Natural killer cell (primary cell): Measurements from ENCODE around the gene P2RX6. TPM values are rescaled to one million over a fixed set of nuclear protein-coding genes. Genes with fewer than 3 reads are reported as not detected.

Source experiments
- ATAC-seq, 3 donors: fragments of 150-1000 bp in 2 of 3; fragments of 200-7000 bp in 1 of 3; cut with Tn5 transposase; 1 replicate in 1 of 3; 2 replicates in 2 of 3; pipeline ENCODE4 v1.10.0; 2021; ENCODE audit warnings: mild to moderate bottlenecking in 2 of 3, moderate library complexity in 2 of 3
- DNase-seq, 2 donors: peaks; one replicate each; pipeline versions ENCODE4 v3.0.0 to v3.0.0-alpha.2; 2013 to 2021; ENCODE audit warnings: mixed read lengths in 1 of 2
- H3K27ac ChIP-seq: one replicate; pipeline ENCODE4 v1.5.1; 2013; ENCODE audit warnings: mild to moderate bottlenecking, low read length
- H3K27me3 ChIP-seq: one replicate; pipeline ENCODE4 v1.6.1; 2013; ENCODE audit warnings: low read length; ENCODE audit not compliant: control insufficient read depth, insufficient read depth
- H3K36me3 ChIP-seq: one replicate; pipeline ENCODE4 v1.6.1; 2013; ENCODE audit warnings: low read length; ENCODE audit not compliant: control insufficient read depth, insufficient read depth
- H3K4me1 ChIP-seq: one replicate; pipeline ENCODE4 v1.6.1; 2013; ENCODE audit warnings: low read length; ENCODE audit not compliant: control insufficient read depth, insufficient read depth
- H3K4me3 ChIP-seq: one replicate; pipeline ENCODE4 v1.5.1; 2013; ENCODE audit warnings: low read length
- H3K9me3 ChIP-seq: one replicate; pipeline ENCODE4 v1.6.1; 2013; ENCODE audit warnings: low read length; ENCODE audit not compliant: control insufficient read depth, insufficient read depth
- H3K27ac Mint-ChIP-seq, 2 donors: one replicate each; pipeline ENCODE4 v1.8.0; 2022; ENCODE audit warnings: mild to moderate bottlenecking in 2 of 2, mixed read lengths in 2 of 2, moderate library complexity in 1 of 2
- H3K27me3 Mint-ChIP-seq, 2 donors: one replicate each; pipeline ENCODE4 v1.8.0; 2022; ENCODE audit warnings: low read depth in 2 of 2, mixed read lengths in 2 of 2
- H3K36me3 Mint-ChIP-seq: one replicate; pipeline ENCODE4 v1.8.0; 2022; ENCODE audit warnings: mixed read lengths
- H3K4me1 Mint-ChIP-seq, 2 donors: one replicate each; pipeline ENCODE4 v1.8.0; 2022; ENCODE audit warnings: mixed read lengths in 2 of 2
- H3K4me3 Mint-ChIP-seq: one replicate; pipeline ENCODE4 v1.8.0; 2022; ENCODE audit warnings: mild to moderate bottlenecking, moderate library complexity, mixed read lengths
- H3K9me3 Mint-ChIP-seq, 2 donors: one replicate each; pipeline ENCODE4 v1.8.0; 2022; ENCODE audit warnings: mixed read lengths in 2 of 2
- WGBS: methylation state at CpG from one replicate; pipeline ENCODE4 v1.1.7; 2013; ENCODE audit warnings: missing lambda C conversion rate; ENCODE audit not compliant: insufficient coverage; 5-methylcytosine and 5-hydroxymethylcytosine counted together
- intact Hi-C: fragments of 100-400 bp; cut with micrococcal nuclease; formaldehyde crosslinking; loops from one replicate; pipeline ENCODE4 v1.14.2; 2022
- total RNA-seq, 4 donors: library from RNA; stranded (reverse); fragments of 120-200 nt in 1 of 4; gene quantifications; one replicate each; pipeline versions ENCODE4 v1.2.3 to v1.2.4, GENCODE V29; 2013 to 2022
- TF ChIP-seq, protein P1 (sequence below): fragments of 200-600 bp; IDR thresholded peaks from one replicate; pipeline ENCODE4 v1.8.0; 2022; ENCODE audit warnings: antibody characterized with exemption

The P2RX6 gene
- total RNA-seq, 3 donors from 2014 or later (not counting 1 experiment from before 2014, with no cell fraction given): 0.14 to 0.93 (median 0.18) TPM

DNA sequence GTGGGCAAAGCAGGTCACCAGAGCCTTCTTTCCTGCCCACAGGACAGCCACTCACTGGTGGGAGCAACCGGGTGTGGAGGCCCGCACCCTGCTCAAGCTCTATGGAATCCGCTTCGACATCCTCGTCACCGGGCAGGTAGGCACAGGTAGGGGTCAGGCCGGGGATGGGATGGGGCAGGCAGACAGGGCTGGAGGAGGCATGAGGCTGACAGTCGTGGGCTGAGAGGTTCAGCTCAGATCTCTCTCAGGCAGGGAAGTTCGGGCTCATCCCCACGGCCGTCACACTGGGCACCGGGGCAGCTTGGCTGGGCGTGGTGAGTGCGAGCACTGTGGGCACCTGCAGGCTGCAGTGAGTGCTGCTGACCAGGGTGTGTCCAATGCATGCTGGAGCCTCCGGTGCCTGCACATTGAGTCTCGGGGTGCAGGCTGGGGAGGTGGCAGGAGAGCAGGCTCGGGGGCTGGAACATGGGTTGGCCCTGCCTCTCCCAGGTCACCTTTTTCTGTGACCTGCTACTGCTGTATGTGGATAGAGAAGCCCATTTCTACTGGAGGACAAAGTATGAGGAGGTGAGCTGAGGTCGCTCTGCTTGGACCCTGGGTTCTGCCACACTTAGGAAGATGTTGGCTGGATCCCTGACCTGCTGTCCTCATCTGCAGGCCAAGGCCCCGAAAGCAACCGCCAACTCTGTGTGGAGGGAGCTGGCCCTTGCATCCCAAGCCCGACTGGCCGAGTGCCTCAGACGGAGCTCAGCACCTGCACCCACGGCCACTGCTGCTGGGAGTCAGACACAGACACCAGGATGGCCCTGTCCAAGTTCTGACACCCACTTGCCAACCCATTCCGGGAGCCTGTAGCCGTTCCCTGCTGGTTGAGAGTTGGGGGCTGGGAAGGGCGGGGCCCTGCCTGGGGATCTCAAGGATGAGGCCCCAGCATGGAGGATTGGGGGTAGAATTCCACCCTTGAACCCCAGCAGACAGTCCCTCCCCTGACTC, 11.1 kb downstream of the P2RX6 start:
- Mint-ChIP-seq H3K36me3 (no peaks in the 10 kb centered on the region), H3K4me1 (peaks cover 6 to 13% of the 10 kb centered on the region in 2 donors), H3K9me3 (no peaks in the 10 kb centered on the region), H3K27me3 (peaks cover 7 to 10% of the 10 kb centered on the region in 2 donors), H3K27ac (peak overlapping the region in 1 of 2 donors; percentile 42), H3K4me3 (no peak overlapping the region)
- Histone ChIP-seq H3K9me3 (no peaks in the 10 kb centered on the region), H3K36me3 (no peaks in the 10 kb centered on the region), H3K27ac (no peak overlapping the region), H3K4me3 (no peak overlapping the region), H3K4me1 (peaks cover 10% of the 10 kb centered on the region), H3K27me3 (no peaks in the 10 kb centered on the region)
- 90% methylated on average over 27 of the region's 27 CpGs for WGBS
- intact Hi-C loops: no loop called here
- DNase-seq: no peak
- no peak for ATAC-seq
- TF ChIP-seq, protein P1, sequence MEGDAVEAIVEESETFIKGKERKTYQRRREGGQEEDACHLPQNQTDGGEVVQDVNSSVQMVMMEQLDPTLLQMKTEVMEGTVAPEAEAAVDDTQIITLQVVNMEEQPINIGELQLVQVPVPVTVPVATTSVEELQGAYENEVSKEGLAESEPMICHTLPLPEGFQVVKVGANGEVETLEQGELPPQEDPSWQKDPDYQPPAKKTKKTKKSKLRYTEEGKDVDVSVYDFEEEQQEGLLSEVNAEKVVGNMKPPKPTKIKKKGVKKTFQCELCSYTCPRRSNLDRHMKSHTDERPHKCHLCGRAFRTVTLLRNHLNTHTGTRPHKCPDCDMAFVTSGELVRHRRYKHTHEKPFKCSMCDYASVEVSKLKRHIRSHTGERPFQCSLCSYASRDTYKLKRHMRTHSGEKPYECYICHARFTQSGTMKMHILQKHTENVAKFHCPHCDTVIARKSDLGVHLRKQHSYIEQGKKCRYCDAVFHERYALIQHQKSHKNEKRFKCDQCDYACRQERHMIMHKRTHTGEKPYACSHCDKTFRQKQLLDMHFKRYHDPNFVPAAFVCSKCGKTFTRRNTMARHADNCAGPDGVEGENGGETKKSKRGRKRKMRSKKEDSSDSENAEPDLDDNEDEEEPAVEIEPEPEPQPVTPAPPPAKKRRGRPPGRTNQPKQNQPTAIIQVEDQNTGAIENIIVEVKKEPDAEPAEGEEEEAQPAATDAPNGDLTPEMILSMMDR: no peak

DNA sequence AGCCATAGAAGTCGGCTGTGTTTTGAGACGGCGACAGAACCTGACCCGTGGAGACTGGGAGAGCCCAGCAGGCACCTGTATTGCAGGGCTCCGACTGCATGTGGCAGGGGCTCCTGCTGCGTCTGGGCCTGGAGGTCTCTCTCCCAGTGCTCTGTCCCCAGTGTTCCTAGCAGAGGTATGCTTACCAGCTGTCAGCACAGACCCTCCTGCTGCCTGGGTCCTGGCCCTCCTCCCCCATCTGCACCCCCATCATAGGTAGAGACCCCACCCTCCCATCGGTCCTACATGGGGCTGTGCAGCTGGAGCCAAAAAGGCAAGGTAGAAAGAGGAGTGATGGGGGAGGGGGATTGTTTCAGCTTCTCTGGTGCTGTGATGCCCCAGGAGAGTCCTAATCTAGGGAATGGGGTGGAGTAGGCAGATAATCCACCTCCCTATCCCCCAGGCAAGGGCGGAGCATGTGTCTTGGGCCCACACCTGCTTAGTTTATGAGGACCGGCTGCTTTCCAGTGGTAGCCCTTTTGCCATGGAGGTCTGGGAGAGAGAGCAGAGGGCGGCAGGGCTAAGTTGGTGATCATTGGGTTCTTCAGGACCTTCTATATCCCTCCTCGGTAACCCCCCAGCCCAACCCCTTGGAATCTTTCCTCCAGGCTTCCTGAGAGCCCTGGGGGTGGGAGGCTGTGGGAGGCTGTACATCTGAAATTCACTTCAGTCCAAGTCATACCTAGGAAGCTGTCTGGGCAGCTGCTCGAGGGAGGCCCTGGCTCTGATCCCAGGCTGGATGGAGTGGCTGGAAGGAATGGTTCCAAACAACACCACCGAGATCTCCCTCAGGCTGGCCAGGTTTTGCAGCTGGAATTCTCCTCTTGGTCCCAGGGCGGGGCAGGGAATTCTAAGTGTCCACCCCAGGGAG, 12.1 kb downstream of the P2RX6 start:
- H3K4me3 Mint-ChIP-seq: no peak overlapping the region
- no peak overlapping the region for H3K27ac Mint-ChIP-seq
- DNase-seq (no peak), ATAC-seq (no peak)
- WGBS: 88% methylated on average over 12 of the region's 14 CpGs
- Histone ChIP-seq H3K9me3 (no peaks in the 10 kb centered on the region), H3K4me1 (peaks cover 16% of the 10 kb centered on the region), H3K36me3 (no peaks in the 10 kb centered on the region), H3K4me3 (no peak overlapping the region), H3K27me3 (peaks cover 3% of the 10 kb centered on the region), H3K27ac (no peak overlapping the region)
- TF ChIP-seq, protein P1: no peak
- no peaks in the 10 kb centered on the region for H3K9me3 Mint-ChIP-seq
- H3K36me3 Mint-ChIP-seq: no peaks in the 10 kb centered on the region
- intact Hi-C loops: no loop called here
- peaks cover 6 to 14% of the 10 kb centered on the region in 2 donors for H3K4me1 Mint-ChIP-seq
- H3K27me3 Mint-ChIP-seq: peaks cover 10 to 15% of the 10 kb centered on the region in 2 donors

DNA sequence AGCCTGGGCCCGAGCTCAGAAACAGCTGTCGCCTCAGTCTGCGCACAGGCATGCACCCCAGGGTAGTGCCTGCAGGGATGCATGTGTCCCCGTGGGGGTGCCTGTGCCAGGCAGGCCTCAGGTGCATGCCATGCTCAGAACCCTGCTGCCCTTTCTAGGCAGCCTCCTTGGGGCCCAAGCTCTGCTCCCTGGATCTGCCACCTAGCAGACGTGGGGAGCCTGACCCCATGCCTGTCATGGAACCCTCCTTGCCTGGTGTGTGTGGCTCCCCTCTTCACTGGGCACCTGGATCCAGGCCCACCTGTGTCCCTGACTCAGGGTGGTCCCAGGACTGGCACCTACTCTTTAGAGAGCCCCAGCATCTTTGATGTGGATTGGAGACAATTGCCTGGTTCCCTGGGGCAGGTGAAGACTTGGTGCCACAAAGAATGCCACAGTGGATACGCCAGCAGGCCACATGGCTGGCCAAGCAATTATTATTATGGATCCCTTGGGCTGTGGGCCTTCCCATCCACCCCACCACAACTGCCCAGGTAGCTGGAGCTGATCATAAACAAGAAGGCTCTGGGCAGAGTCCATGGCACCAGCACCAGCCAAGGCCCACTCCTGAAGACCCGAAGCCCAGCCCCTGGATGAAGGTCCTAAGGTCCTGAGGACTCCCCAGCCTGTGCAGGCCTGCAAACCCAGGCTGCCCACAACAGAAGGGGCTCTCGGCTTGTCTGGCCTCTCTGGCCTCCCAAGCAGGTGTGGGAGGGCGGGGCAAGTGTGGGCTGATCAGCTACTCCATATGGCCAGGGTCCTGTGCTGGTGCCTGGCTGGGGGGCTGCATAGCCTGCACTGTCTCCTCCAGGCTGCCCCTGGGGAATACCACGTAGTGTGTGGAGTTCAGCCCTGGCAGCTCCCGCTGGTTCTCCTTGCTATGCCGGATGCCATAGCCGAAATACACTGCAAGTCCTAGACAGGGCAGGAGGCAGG, 13.6 kb downstream of the P2RX6 start:
- no peak for DNase-seq
- Mint-ChIP-seq H3K27me3 (peaks cover 10 to 21% of the 10 kb centered on the region in 2 donors), H3K4me3 (no peak overlapping the region), H3K36me3 (no peaks in the 10 kb centered on the region), H3K9me3 (no peaks in the 10 kb centered on the region), H3K27ac (no peak overlapping the region), H3K4me1 (peaks cover 6 to 14% of the 10 kb centered on the region in 2 donors)
- Histone ChIP-seq H3K4me3 (no peak overlapping the region), H3K27ac (no peak overlapping the region), H3K36me3 (no peaks in the 10 kb centered on the region), H3K27me3 (peaks cover 6% of the 10 kb centered on the region), H3K9me3 (no peaks in the 10 kb centered on the region), H3K4me1 (peaks cover 19% of the 10 kb centered on the region)
- intact Hi-C loops: no loop called here
- ATAC-seq: no peak
- TF ChIP-seq, protein P1: no peak
- 86% methylated on average over 13 of the region's 13 CpGs for WGBS
